CD14-positive monocyte (primary cell): Measurements from ENCODE around the gene HLA-A. TPM values are rescaled to one million over a fixed set of nuclear protein-coding genes. Genes with fewer than 3 reads are reported as not detected.
A peak's percentile ranks its signal among the peaks of the same experiment; 100 is the strongest.

ENCODE experiments used
- DNase-seq, 3 donors: peaks; one replicate each; pipeline ENCODE4 v3.0.0-alpha.2; 2011 to 2022
- H2AFZ ChIP-seq: 2 replicates; pipeline ENCODE4 v1.6.0; 2012; ENCODE audit warnings: mild to moderate bottlenecking, low read depth, low read length, inconsistent platforms; ENCODE audit not compliant: insufficient read depth, poor library complexity, severe bottlenecking
- H3K27ac ChIP-seq, 2 donors: 1 replicate in 1 of 2; 2 replicates in 1 of 2; pipeline ENCODE4 v1.5.1; 2012 to 2013; ENCODE audit warnings: low read length in 2 of 2, control low read depth in 1 of 2, inconsistent platforms in 1 of 2, low read depth in 1 of 2, mild to moderate bottlenecking in 1 of 2
- H3K27me3 ChIP-seq, 2 donors: one replicate each; pipeline versions ENCODE4 v1.6.0 to v1.6.1; 2011 to 2013; ENCODE audit warnings: low read length in 2 of 2; ENCODE audit not compliant: control insufficient read depth in 2 of 2, insufficient read depth in 2 of 2
- H3K36me3 ChIP-seq, 2 donors: replicated peaks in 1 of 2; 1 replicate in 1 of 2; 2 replicates in 1 of 2; pipeline versions ENCODE4 v1.5.1 to v1.6.1; 2012 to 2013; ENCODE audit warnings: low read length in 2 of 2, control low read depth in 1 of 2, inconsistent platforms in 1 of 2, mild to moderate bottlenecking in 1 of 2; ENCODE audit not compliant: insufficient read depth in 2 of 2, control insufficient read depth in 1 of 2
- H3K4me1 ChIP-seq, 2 donors: 1 replicate in 1 of 2; 2 replicates in 1 of 2; pipeline versions ENCODE4 v1.5.1 to v1.6.1; 2012 to 2013; ENCODE audit warnings: low read length in 2 of 2, control low read depth in 1 of 2, inconsistent platforms in 1 of 2, mild to moderate bottlenecking in 1 of 2, moderate library complexity in 1 of 2; ENCODE audit not compliant: insufficient read depth in 2 of 2, control insufficient read depth in 1 of 2
- H3K4me2 ChIP-seq: replicated peaks from 2 replicates; pipeline ENCODE3; 2012; ENCODE audit warnings: low read length, moderate library complexity, mild to moderate bottlenecking; ENCODE audit not compliant: poor library complexity, severe bottlenecking; ENCODE audit errors: extremely low read depth
- H3K4me3 ChIP-seq, 3 experiments: fragments of 200-600 bp in 1 of 3; sonication (generic) in 1 of 3; replicated peaks in 1 of 3; 1 replicate in 2 of 3; 2 replicates in 1 of 3; pipeline ENCODE4 v1.5.1; 2011 to 2013; ENCODE audit warnings: low read length in 3 of 3, mild to moderate bottlenecking in 3 of 3, control low read depth in 2 of 3, low read depth in 2 of 3, inconsistent platforms in 1 of 3, moderate library complexity in 1 of 3
- H3K79me2 ChIP-seq: 2 replicates; pipeline ENCODE4 v1.6.0; 2012; ENCODE audit warnings: mild to moderate bottlenecking, control low read depth, inconsistent platforms, low read length, moderate library complexity; ENCODE audit not compliant: insufficient read depth
- H3K9ac ChIP-seq: 2 replicates; pipeline ENCODE4 v1.6.0; 2017; ENCODE audit warnings: low read length, mild to moderate bottlenecking; ENCODE audit not compliant: insufficient read depth, poor library complexity, severe bottlenecking
- H3K9me3 ChIP-seq, 2 donors: replicated peaks in 1 of 2; 1 replicate in 1 of 2; 2 replicates in 1 of 2; pipeline versions ENCODE4 v1.5.1 to v1.6.1; 2012 to 2013; ENCODE audit warnings: low read length in 2 of 2, control low read depth in 1 of 2; ENCODE audit not compliant: control insufficient read depth in 1 of 2, insufficient read depth in 1 of 2
- H4K20me1 ChIP-seq: 2 replicates; pipeline ENCODE4 v1.6.0; 2012; ENCODE audit warnings: mild to moderate bottlenecking, low read length, control low read depth, moderate library complexity; ENCODE audit not compliant: insufficient read depth
- H3K27ac Mint-ChIP-seq, 7 donors: one replicate each; pipeline ENCODE4 v1.8.0; 2020; ENCODE audit warnings: mild to moderate bottlenecking in 7 of 7, mixed read lengths in 7 of 7, moderate library complexity in 6 of 7, inconsistent platforms in 2 of 7
- H3K27me3 Mint-ChIP-seq, 3 donors: one replicate each; pipeline ENCODE4 v1.8.0; 2021 to 2022; ENCODE audit warnings: low read depth in 3 of 3, mild to moderate bottlenecking in 3 of 3, mixed read lengths in 3 of 3, moderate library complexity in 3 of 3, inconsistent platforms in 1 of 3
- H3K36me3 Mint-ChIP-seq, 2 donors: one replicate each; pipeline ENCODE4 v1.8.0; 2020; ENCODE audit warnings: mixed read lengths in 2 of 2, inconsistent platforms in 1 of 2, mild to moderate bottlenecking in 1 of 2
- H3K4me1 Mint-ChIP-seq: one replicate; pipeline ENCODE4 v1.8.0; 2020; ENCODE audit warnings: mild to moderate bottlenecking, mixed read lengths
- H3K4me3 Mint-ChIP-seq, 2 donors: one replicate each; pipeline ENCODE4 v1.8.0; 2020; ENCODE audit warnings: mild to moderate bottlenecking in 2 of 2, mixed read lengths in 2 of 2, moderate library complexity in 1 of 2
- H3K9me3 Mint-ChIP-seq, 7 donors: one replicate each; pipeline ENCODE4 v1.8.0; 2020 to 2022; ENCODE audit warnings: mixed read lengths in 7 of 7, mild to moderate bottlenecking in 6 of 7, moderate library complexity in 6 of 7, inconsistent platforms in 2 of 7
- CTCF ChIP-seq: fragments of 200-600 bp; IDR thresholded peaks from one replicate; pipeline ENCODE4 v1.8.0; 2022; ENCODE audit warnings: antibody characterized with exemption, mild to moderate bottlenecking
- WGBS: methylation state at CpG from one replicate; pipeline ENCODE4 v1.1.5; 2013; ENCODE audit warnings: missing lambda C conversion rate; ENCODE audit not compliant: insufficient coverage; 5-methylcytosine and 5-hydroxymethylcytosine counted together
- intact Hi-C, 2 donors: fragments of 100-400 bp; cut with micrococcal nuclease; formaldehyde crosslinking; loops; one replicate each; pipeline versions ENCODE4 v1.15.0 to v1.15.1; 2023
- polyA plus RNA-seq, 3 donors: library from polyadenylated mRNA; depleted of rRNA in 1 of 3; unstranded in 2 of 3; stranded (reverse) in 1 of 3; fragments of 300-500 nt in 2 of 3; fragments of >200 nt in 1 of 3; fragmentation: Illumina TruSeq in 2 of 3; gene quantifications; 1 replicate in 2 of 3; 2 replicates in 1 of 3; pipeline ENCODE4 v1.2.3, GENCODE V29; 2012 to 2021

The HLA-A gene
- polyA plus RNA-seq, 3 donors = 1,518 to 2,788 (median 1,574) TPM

GRCh38 chr6:29980511-29980910, 38.2 kb downstream of the HLA-A start:
- Mint-ChIP-seq H3K27ac (peak overlapping the region in 1 of 7 donors; percentile 72), H3K36me3 (peaks cover 4 to 15% of the 10 kb centered on the region in 2 donors), H3K4me1 (peaks cover 40% of the 10 kb centered on the region), H3K27me3 (peaks cover 32 to 37% (median 33%) of the 10 kb centered on the region in 3 donors), H3K9me3 (peaks cover 0 to 12% (median 5%) of the 10 kb centered on the region in 7 donors), H3K4me3 (no peak overlapping the region)
- Histone ChIP-seq H3K27me3 (peaks cover 23 to 33% of the 10 kb centered on the region in 2 donors), H3K36me3 (no peaks in the 10 kb centered on the region), H3K4me1 (peaks cover 16 to 20% of the 10 kb centered on the region in 2 donors), H3K4me2 (no peak overlapping the region), H4K20me1 (no peaks in the 10 kb centered on the region), H3K9me3 (no peaks in the 10 kb centered on the region), H3K9ac (no peak overlapping the region), H3K79me2 (no peaks in the 10 kb centered on the region), H3K4me3 (no peak overlapping the region), H2AFZ (no peak overlapping the region), H3K27ac (no peak overlapping the region)
- intact Hi-C loops = no loop called here
- WGBS = 96% methylated on average over 7 of the region's 10 CpGs
- no peak for TF ChIP-seq CTCF
- peak in 1 of 3 donors; percentile 54 for DNase-seq

- intact Hi-C loops = no loop called here
- Histone ChIP-seq H3K9me3 (no peaks in the 10 kb centered on the region), H3K4me1 (peaks cover 10 to 12% of the 10 kb centered on the region in 2 donors), H3K4me2 (no peak overlapping the region), H3K27ac (no peak overlapping the region), H2AFZ (no peak overlapping the region), H3K36me3 (no peaks in the 10 kb centered on the region), H3K79me2 (no peaks in the 10 kb centered on the region), H3K4me3 (no peak overlapping the region), H3K9ac (no peak overlapping the region), H4K20me1 (no peaks in the 10 kb centered on the region), H3K27me3 (peaks cover 15 to 25% of the 10 kb centered on the region in 2 donors)
- Mint-ChIP-seq H3K36me3 (peaks cover 3 to 7% of the 10 kb centered on the region in 2 donors), H3K27me3 (peaks cover 24 to 29% (median 25%) of the 10 kb centered on the region in 3 donors), H3K4me3 (no peak overlapping the region), H3K27ac (no peak overlapping the region), H3K9me3 (peaks cover 0 to 8% (median 5%) of the 10 kb centered on the region in 7 donors), H3K4me1 (peaks cover 32% of the 10 kb centered on the region)
- 82% methylated on average over 3 of the region's 8 CpGs for WGBS
- DNase-seq = no peak
- no peak for TF ChIP-seq CTCF
Observed at GRCh38 chr6:29981211-29981812, 39.0 kb downstream of the HLA-A start.
